ENCODE data around the gene RNASEH1.

Gene RNASEH1

DNA sequence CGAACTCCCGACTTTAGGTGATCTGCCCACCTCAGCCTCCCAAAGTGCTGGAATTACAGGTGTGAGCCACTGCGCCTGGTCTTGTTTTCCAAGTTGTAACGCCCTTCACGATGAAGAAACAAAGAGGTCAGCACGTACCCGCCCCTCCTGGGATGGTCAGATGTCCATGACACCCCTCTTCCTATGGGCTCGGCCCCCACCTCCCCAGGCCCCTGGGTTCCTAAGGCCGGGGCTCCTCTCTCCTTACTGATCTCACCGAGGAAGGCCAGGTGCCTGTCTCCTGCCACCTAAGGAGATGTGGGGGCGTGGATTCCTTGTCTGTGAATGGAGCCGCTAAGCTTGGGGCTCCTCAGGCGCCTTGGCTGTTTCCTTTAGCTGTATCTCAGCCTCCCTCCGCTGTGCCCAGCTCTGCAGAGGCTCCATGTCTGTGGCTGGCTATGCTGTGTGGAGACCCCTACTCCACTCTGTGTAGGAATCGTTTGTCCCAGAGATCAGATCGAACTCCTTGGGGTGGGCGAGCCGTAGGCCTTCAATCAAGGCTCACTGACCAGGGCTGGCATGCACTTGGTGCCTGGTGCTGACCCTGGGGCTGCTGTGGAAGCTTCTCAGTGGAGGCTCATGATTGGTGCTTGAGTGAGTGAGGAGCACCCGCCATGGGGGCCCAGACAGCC is 45.5 kb upstream of the RNASEH1 start:
- TF ChIP-seq, protein P1, sequence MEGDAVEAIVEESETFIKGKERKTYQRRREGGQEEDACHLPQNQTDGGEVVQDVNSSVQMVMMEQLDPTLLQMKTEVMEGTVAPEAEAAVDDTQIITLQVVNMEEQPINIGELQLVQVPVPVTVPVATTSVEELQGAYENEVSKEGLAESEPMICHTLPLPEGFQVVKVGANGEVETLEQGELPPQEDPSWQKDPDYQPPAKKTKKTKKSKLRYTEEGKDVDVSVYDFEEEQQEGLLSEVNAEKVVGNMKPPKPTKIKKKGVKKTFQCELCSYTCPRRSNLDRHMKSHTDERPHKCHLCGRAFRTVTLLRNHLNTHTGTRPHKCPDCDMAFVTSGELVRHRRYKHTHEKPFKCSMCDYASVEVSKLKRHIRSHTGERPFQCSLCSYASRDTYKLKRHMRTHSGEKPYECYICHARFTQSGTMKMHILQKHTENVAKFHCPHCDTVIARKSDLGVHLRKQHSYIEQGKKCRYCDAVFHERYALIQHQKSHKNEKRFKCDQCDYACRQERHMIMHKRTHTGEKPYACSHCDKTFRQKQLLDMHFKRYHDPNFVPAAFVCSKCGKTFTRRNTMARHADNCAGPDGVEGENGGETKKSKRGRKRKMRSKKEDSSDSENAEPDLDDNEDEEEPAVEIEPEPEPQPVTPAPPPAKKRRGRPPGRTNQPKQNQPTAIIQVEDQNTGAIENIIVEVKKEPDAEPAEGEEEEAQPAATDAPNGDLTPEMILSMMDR (IDR thresholded peaks at IDR 0.05; ENCODE audit: insufficient read depth, missing control alignments): no peak
- FAIRE-seq (no peak), DNase-seq (ENCODE audit: insufficient read length, low spot score) (no peak)

DNA sequence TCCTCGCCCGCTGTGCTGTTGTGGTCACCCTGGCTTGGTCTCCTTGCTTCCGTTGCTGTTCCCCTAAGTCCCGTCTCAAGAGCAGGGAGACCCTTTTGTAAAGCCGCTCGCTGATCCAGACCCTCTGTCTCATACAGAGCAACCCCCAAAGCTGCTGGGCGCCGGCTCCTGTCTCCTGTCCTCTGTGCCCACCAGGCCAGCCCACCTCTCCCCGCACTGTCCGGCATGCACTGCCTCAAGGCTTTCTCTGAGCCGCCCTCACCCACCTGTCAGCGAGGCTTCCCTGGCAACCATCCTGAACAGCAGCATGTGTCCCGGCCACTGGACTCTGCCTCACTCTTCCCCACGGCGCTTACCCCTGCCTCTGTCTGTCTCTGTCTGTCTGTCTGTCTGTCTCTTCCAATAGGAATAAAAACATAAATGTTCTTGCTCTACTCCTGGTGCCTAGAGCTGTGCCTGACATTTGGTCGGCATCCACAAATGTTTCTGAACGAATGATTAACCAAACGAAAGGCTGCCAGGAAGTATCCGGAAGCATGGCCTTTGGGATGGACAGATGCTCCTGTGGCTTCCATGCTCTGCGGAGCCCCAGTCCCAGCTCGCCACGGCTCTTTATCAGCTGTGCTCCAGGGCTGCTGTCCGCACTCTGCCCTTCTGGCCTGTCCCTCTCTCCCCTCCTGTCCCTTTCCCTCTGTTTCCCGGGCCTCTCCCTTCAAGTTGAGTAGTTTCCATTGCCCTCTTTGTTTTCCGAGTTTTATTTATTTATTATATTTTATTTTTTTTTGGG is 44.6 kb upstream of the RNASEH1 start:
- DNase-seq (ENCODE audit: insufficient read length, low spot score) (no peak), FAIRE-seq (no peak)
- TF ChIP-seq, protein P1 (IDR thresholded peaks at IDR 0.05; ENCODE audit: insufficient read depth, missing control alignments): no peak

DNA sequence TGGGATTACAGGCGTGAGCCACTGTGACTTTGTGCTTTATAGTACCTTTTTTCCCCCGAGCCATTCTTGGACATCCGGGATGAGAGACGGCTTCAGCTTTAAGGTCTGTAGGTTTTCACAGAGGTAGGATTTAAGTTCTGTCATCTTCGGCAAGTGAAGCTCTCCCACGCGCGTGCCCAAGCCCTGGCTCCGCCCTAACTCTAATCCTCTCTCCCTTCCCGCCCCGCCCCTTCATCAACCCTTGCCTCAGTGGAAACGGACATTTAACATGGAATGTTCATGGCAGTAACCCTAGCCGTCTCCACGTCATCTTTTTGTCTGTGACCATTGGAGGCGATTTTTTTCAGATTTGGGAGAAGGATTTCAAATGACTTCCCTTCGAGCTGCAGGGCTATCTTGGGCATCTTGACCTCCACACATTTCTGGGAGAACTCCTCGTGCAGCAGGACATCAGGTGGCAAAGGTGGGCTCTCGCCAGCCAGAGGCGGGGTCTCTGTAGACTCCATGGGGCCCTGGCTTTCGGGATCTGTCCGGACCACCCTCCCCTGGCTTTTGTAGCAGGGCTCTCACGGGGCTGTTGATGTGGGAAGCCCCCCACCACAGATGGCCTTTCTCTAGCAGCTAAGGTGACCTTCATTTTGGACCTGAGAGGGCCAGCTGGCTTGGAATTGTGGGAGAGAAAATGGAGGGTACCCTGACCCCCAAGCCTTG is 43.6 kb upstream of the RNASEH1 start:
- DNase-seq (ENCODE audit: insufficient read length, low spot score) (no peak), FAIRE-seq (no peak)
- TF ChIP-seq, protein P1 (IDR thresholded peaks at IDR 0.05; ENCODE audit: insufficient read depth, missing control alignments): no peak

DNA sequence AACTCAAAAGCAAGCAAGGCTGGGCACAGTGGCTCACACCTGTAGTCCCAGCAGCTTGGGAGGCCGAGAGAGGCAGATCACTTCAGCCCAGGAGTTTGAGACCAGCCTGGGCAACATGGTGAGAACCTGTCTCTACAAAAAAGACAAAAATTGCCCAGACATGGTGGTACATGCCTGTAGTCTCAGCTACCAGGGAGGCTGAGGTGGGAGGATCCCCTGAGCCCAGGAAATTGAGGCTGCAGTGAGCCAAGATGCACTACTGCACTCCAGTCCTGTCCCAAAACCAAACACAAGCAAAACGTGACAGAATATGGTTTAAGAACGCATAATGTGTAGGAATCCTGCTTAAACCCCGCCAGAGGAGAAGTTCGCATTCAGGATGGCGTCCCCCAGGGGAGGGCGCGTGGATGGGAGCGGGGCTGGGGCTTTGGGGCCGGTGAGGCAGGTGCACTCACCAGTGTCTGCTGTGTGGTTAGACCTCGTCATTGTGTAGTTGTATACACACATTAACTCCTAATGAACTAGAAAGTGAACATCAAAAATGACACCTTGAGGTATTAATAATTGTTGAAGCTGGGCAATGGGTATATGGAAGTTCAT is 42.2 kb upstream of the RNASEH1 start:
- TF ChIP-seq, protein P1 (IDR thresholded peaks at IDR 0.05; ENCODE audit: insufficient read depth, missing control alignments): no peak
- no peak for FAIRE-seq

DNA sequence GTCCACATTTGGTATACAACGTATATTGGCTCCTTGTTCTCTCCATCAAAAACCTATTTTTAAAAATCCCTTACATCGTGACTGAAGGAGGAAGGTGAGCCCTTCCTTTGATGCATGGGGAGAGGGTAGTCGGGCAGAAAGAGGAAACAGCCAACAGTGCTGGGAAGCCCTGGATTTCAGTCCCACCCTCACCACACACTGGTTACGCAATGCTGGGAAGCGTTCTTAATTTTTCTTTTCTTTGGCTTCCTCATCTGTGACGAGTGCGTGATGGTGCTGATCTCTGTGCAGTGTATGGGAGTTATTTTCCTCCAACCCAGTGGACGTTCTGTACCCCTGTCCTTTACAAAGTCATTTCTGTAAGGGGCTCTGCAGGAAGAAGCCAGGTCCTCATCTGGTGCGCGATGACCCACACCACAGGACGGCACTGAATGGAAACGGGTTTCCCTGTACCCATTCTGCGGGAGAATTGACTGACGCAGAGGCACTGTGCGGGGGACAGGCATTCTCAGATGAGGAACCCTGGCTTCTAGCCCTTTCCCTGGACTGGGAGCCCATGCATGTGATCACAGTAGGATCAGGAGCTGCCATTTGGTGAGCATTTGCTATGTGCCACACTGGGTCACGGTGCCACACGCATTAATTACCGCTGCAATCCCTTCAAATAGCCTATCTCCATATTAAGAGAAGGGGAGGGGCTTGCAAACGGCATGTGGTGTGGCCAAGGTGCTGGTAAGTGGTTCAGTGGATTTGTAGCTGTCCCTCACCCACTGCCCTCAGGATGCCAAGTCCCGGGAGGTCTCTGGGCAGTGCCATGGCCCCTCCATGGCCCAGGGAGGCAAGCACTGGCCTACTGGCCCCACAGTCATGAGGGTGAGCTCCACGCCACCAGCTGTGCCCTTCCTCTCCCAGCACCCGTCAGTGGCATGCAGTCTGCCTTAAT is 41.0 kb upstream of the RNASEH1 start:
- DNase-seq (ENCODE audit: insufficient read length, low spot score) (no peak), FAIRE-seq (no peak)
- TF ChIP-seq, protein P1 (IDR thresholded peaks at IDR 0.05; ENCODE audit: insufficient read depth, missing control alignments): no peak

More for the DNA sequence above, 42.2 kb upstream of the RNASEH1 start:
- no peak for DNase-seq (ENCODE audit: insufficient read length, low spot score)

DNA sequence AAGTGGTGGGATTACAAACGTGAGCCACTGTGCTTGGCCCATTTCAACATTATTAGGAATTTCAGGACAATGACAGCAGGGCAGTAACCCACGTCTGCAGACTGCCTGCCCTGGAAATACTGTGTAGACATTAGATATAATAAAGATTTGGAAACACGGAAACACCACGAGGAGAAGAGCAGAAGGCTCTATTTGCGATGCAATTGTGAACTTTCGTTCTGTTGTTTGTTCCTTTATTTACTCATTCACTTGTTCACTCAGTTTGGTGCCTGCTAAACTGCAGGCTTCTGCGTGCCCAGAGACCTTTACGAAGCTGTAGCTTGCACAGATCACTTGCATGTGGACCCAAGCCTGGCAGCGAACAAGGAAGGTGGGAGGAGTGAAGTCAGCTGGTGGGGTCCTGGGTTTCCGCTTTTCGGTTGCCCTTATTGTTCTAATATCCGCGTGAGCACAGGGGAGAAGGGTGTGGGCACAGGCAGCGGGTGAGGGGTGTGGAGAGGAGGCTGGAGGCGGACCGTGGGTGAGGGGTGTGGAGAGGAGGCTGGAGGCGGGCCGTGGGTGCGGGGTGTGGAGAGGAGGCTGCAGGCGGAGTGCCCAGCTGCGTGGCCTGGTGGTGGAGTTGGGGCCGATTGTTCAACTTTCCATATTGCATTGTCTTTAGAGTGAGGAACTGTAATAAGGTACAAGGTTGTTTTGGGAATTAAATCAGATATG is 40.2 kb upstream of the RNASEH1 start:
- TF ChIP-seq, protein P1 (IDR thresholded peaks at IDR 0.05; ENCODE audit: insufficient read depth, missing control alignments): no peak
- FAIRE-seq: no peak

More for the DNA sequence above, 40.2 kb upstream of the RNASEH1 start:
- DNase-seq (ENCODE audit: insufficient read length, low spot score): no peak
